H1 (cell line): ENCODE results near the gene TOP2B. TPM values are rescaled to one million over a fixed set of nuclear protein-coding genes. Genes with fewer than 3 reads are reported as not detected.

ENCODE experiments used
- CTCF ChIA-PET: fragments of 300-600 bp; sonication (Branson Sonifier 250); formaldehyde crosslinking; loops from one replicate; lab custom pipeline; 2021; ENCODE audit not compliant: partially characterized antibody; lab: Charles Lee
- POLR2A ChIA-PET: fragments of 300-600 bp; sonication (Branson Sonifier 250); formaldehyde crosslinking; loops from one replicate; lab custom pipeline; 2021; ENCODE audit warnings: inconsistent platforms; ENCODE audit not compliant: partially characterized antibody; lab: Charles Lee
- DNase-seq, 2 experiments: peaks; one replicate each; pipeline versions ENCODE4 v3.0.0 to v3.0.0-alpha.2; 2010 to 2022; ENCODE audit warnings: low spot score in 2 of 2, low read depth in 1 of 2, mixed read lengths in 1 of 2
- FAIRE-seq: peaks from 2 replicates; lab custom pipeline; 2011; peaks lifted over from hg19 to GRCh38; lab: Jason Lieb, UNC
- H2AFZ ChIP-seq: 2 replicates; pipeline ENCODE4 v1.8.1; 2012; ENCODE audit warnings: low read length, inconsistent platforms
- H2AK5ac ChIP-seq: 2 replicates; pipeline ENCODE4 v1.6.1; 2013; ENCODE audit warnings: low read depth, low read length
- H2BK120ac ChIP-seq: replicated peaks from 2 replicates; pipeline ENCODE3; 2013; ENCODE audit warnings: low read depth, low read length, inconsistent platforms
- H2BK12ac ChIP-seq: 2 replicates; pipeline ENCODE4 v1.6.1; 2013; ENCODE audit warnings: low read depth, low read length
- H2BK15ac ChIP-seq: 2 replicates; pipeline ENCODE4 v1.6.1; 2013; ENCODE audit warnings: low read length
- H2BK20ac ChIP-seq: 2 replicates; pipeline ENCODE4 v1.6.1; 2013; ENCODE audit warnings: low read length
- H2BK5ac ChIP-seq: 2 replicates; pipeline ENCODE4 v1.6.1; 2013; ENCODE audit warnings: low read depth, low read length
- H3K14ac ChIP-seq: 2 replicates; pipeline ENCODE4 v1.6.1; 2013; ENCODE audit warnings: inconsistent platforms; ENCODE audit not compliant: insufficient read length
- H3K18ac ChIP-seq: 2 replicates; pipeline ENCODE4 v1.6.1; 2013; ENCODE audit warnings: low read length; ENCODE audit errors: extremely low read depth
- H3K23ac ChIP-seq: 2 replicates; pipeline ENCODE4 v1.6.1; 2013; ENCODE audit warnings: inconsistent platforms; ENCODE audit not compliant: insufficient read length
- H3K23me2 ChIP-seq: 2 replicates; pipeline ENCODE4 v1.6.1; 2013; ENCODE audit warnings: low read depth, low read length
- H3K27ac ChIP-seq: 2 replicates; pipeline ENCODE4 v1.6.1; 2011; ENCODE audit warnings: low read depth, low read length, inconsistent platforms
- H3K27me3 ChIP-seq, 4 experiments: replicated peaks in 1 of 4; 1 replicate in 1 of 4; 2 replicates in 3 of 4; pipeline versions ENCODE4 v1.6.1 to v1.8.1; 2011 to 2013; ENCODE audit warnings: low read length in 3 of 4, mild to moderate bottlenecking in 3 of 4, inconsistent platforms in 2 of 4, mixed read lengths in 2 of 4, moderate library complexity in 1 of 4; ENCODE audit not compliant: control insufficient read depth in 3 of 4, insufficient read depth in 3 of 4; ENCODE audit errors: extremely low read depth in 1 of 4
- H3K36me3 ChIP-seq, 4 experiments: 2 replicates each; pipeline versions ENCODE4 v1.6.1 to v1.8.1; 2011 to 2013; ENCODE audit warnings: mild to moderate bottlenecking in 4 of 4, low read length in 3 of 4, moderate library complexity in 2 of 4, control low read depth in 1 of 4, inconsistent platforms in 1 of 4; ENCODE audit not compliant: insufficient read depth in 4 of 4, control insufficient read depth in 2 of 4
- H3K4ac ChIP-seq: replicated peaks from 2 replicates; pipeline ENCODE3; 2013; ENCODE audit warnings: low read length, low read depth, mixed read lengths, inconsistent platforms; ENCODE audit not compliant: insufficient read length
- H3K4me1 ChIP-seq, 4 experiments: replicated peaks in 1 of 4; 1 replicate in 1 of 4; 2 replicates in 3 of 4; pipeline versions ENCODE4 v1.6.1 to v1.8.1; 2011 to 2013; ENCODE audit warnings: low read length in 3 of 4, inconsistent platforms in 2 of 4, mixed read lengths in 1 of 4; ENCODE audit not compliant: insufficient read depth in 4 of 4, control insufficient read depth in 3 of 4
- H3K4me2 ChIP-seq, 2 experiments: 2 replicates each; pipeline versions ENCODE4 v1.6.1 to v1.8.1; 2011 to 2013; ENCODE audit warnings: low read depth in 2 of 2, low read length in 2 of 2, control low read depth in 1 of 2, inconsistent platforms in 1 of 2, mild to moderate bottlenecking in 1 of 2; ENCODE audit not compliant: insufficient read depth in 1 of 2
- H3K4me3 ChIP-seq, 4 experiments: fragments of 200-600, 300-600 bp in 1 of 4; sonication (generic), shearing (Covaris generic), sonication (Bioruptor Twin) in 1 of 4; 2 replicates each; pipeline versions ENCODE4 v1.5.1 to v1.8.1; 2011 to 2016; ENCODE audit warnings: low read length in 4 of 4, low read depth in 3 of 4, control low read depth in 2 of 4, inconsistent platforms in 2 of 4, mild to moderate bottlenecking in 2 of 4, mixed read lengths in 1 of 4, moderate library complexity in 1 of 4; ENCODE audit not compliant: insufficient read depth in 2 of 4; ENCODE audit errors: extremely low read depth in 1 of 4
- H3K56ac ChIP-seq: replicated peaks from 2 replicates; pipeline ENCODE3; 2013; ENCODE audit warnings: low read depth, mild to moderate bottlenecking, mixed read lengths, low read length, inconsistent platforms; ENCODE audit not compliant: insufficient read length
- H3K79me1 ChIP-seq: 2 replicates; pipeline ENCODE4 v1.6.1; 2013; ENCODE audit warnings: low read depth, low read length, control low read depth
- H3K79me2 ChIP-seq, 2 experiments: 2 replicates each; pipeline versions ENCODE4 v1.6.1 to v1.8.1; 2012 to 2013; ENCODE audit warnings: low read length in 2 of 2, mild to moderate bottlenecking in 2 of 2, inconsistent platforms in 1 of 2; ENCODE audit not compliant: insufficient read depth in 2 of 2, control insufficient read depth in 1 of 2
- H3K9ac ChIP-seq, 4 experiments: replicated peaks in 1 of 4; 1 replicate in 1 of 4; 2 replicates in 3 of 4; pipeline versions ENCODE4 v1.6.1 to v1.8.1; 2011 to 2013; ENCODE audit warnings: low read depth in 3 of 4, low read length in 3 of 4, control low read depth in 2 of 4, mild to moderate bottlenecking in 2 of 4, moderate library complexity in 2 of 4, inconsistent platforms in 1 of 4; ENCODE audit errors: extremely low read depth in 1 of 4
- H3K9me3 ChIP-seq, 2 experiments: 2 replicates each; pipeline versions ENCODE4 v1.6.1 to v1.8.1; 2012 to 2013; ENCODE audit warnings: mild to moderate bottlenecking in 2 of 2, moderate library complexity in 2 of 2, control low read depth in 1 of 2, inconsistent platforms in 1 of 2, low read depth in 1 of 2, low read length in 1 of 2, mixed read lengths in 1 of 2; ENCODE audit not compliant: insufficient read depth in 2 of 2
- H4K20me1 ChIP-seq, 2 experiments: replicated peaks in 1 of 2; 2 replicates each; pipeline versions ENCODE3 to v1.8.1; 2011 to 2013; ENCODE audit warnings: inconsistent platforms in 2 of 2, low read length in 2 of 2, mild to moderate bottlenecking in 1 of 2; ENCODE audit not compliant: insufficient read depth in 2 of 2, control insufficient read depth in 1 of 2
- H4K5ac ChIP-seq: 2 replicates; pipeline ENCODE4 v1.6.1; 2013; ENCODE audit warnings: low read length, low read depth, mixed read lengths, inconsistent platforms; ENCODE audit not compliant: insufficient read length
- H4K8ac ChIP-seq: 2 replicates; pipeline ENCODE4 v1.8.0; 2013; ENCODE audit warnings: mild to moderate bottlenecking, moderate library complexity, low read length, inconsistent platforms; ENCODE audit not compliant: insufficient read depth; ENCODE audit errors: extremely low read depth
- H4K91ac ChIP-seq: replicated peaks from 2 replicates; pipeline ENCODE3; 2013; ENCODE audit warnings: low read length, mixed read lengths, inconsistent platforms; ENCODE audit not compliant: insufficient read length
- ATF3 ChIP-seq: IDR thresholded peaks from 2 replicates; pipeline ENCODE4 v1.6.1; 2011; ENCODE audit warnings: low read depth, mild to moderate bottlenecking, low read length; ENCODE audit not compliant: insufficient read depth
- CBX5 ChIP-seq: fragments of 300-800, 300-1000 bp; sonication (generic); IDR thresholded peaks from 2 replicates; pipeline ENCODE4 v1.7.1; 2016; ENCODE audit warnings: antibody characterized with exemption, low read length, low read depth
- CBX8 ChIP-seq: fragments of 300-800, 300-1000 bp; sonication (generic); IDR thresholded peaks from 2 replicates; pipeline ENCODE4 v1.7.1; 2016; ENCODE audit warnings: low read depth, low read length, borderline replicate concordance
- EP300 ChIP-seq, 2 experiments: IDR thresholded peaks; 1 replicate in 1 of 2; 2 replicates in 1 of 2; pipeline ENCODE4 v1.6.1; 2011 to 2012; ENCODE audit warnings: low read depth in 2 of 2, low read length in 2 of 2, mild to moderate bottlenecking in 2 of 2, borderline replicate concordance in 1 of 2, inconsistent platforms in 1 of 2, moderate library complexity in 1 of 2
- EZH2 ChIP-seq: fragments of 200-600 bp; sonication (generic); IDR thresholded peaks from 2 replicates; pipeline ENCODE4 v1.7.1; 2012; ENCODE audit warnings: low read depth, mild to moderate bottlenecking, moderate library complexity, low read length, inconsistent platforms; ENCODE audit not compliant: severe bottlenecking
- JUND ChIP-seq: IDR thresholded peaks from 2 replicates; pipeline ENCODE4 v1.6.1; 2011; ENCODE audit warnings: mild to moderate bottlenecking, improper control_type of control experiment, low read length
- POU5F1 ChIP-seq: IDR thresholded peaks from 2 replicates; pipeline ENCODE4 v1.6.1; 2011; ENCODE audit warnings: low read depth, mild to moderate bottlenecking, low read length, moderate library complexity
- RNF2 ChIP-seq: fragments of 200-900, 300-1000 bp; sonication (generic); IDR thresholded peaks from 2 replicates; pipeline ENCODE4 v1.7.1; 2016; ENCODE audit warnings: borderline replicate concordance, low read depth, mild to moderate bottlenecking, antibody characterized with exemption, low read length; ENCODE audit not compliant: poor library complexity, severe bottlenecking; ENCODE audit errors: missing control alignments
- SAP30 ChIP-seq: fragments of 300-600 bp; sonication (generic); IDR thresholded peaks from 2 replicates; pipeline ENCODE4 v1.7.1; 2012; ENCODE audit warnings: low read length, moderate library complexity, mild to moderate bottlenecking, inconsistent platforms; ENCODE audit not compliant: insufficient read depth, insufficient replicate concordance
- SIN3A ChIP-seq, 2 experiments: IDR thresholded peaks in 1 of 2; conservative IDR thresholded peaks in 1 of 2; 2 replicates each; pipeline ENCODE4 v1.6.1; 2011 to 2012; ENCODE audit warnings: low read length in 2 of 2, improper control_type of control experiment in 1 of 2, low read depth in 1 of 2, mild to moderate bottlenecking in 1 of 2
- SIX5 ChIP-seq: IDR thresholded peaks from 2 replicates; pipeline ENCODE4 v1.6.1; 2011; ENCODE audit warnings: mild to moderate bottlenecking, low read depth, low read length
- SRF ChIP-seq: IDR thresholded peaks from 2 replicates; pipeline ENCODE4 v1.6.1; 2011; ENCODE audit warnings: mild to moderate bottlenecking, low read depth, low read length, moderate library complexity
- TCF12 ChIP-seq: IDR thresholded peaks from 2 replicates; pipeline ENCODE4 v1.6.1; 2011; ENCODE audit warnings: low read depth, mild to moderate bottlenecking, low read length
- WGBS, 2 experiments: shearing (Covaris generic) in 1 of 2; methylation state at CpG; one replicate each; pipeline versions ENCODE4 v1.1.6 to v1.1.7; 2013 to 2015; ENCODE audit warnings: low lambda C conversion rate in 2 of 2, mixed read lengths in 2 of 2, inconsistent platforms in 1 of 2, low coverage in 1 of 2, missing lambda C conversion rate in 1 of 2; ENCODE audit not compliant: insufficient replicate concordance in 2 of 2, insufficient coverage in 1 of 2, insufficient read length in 1 of 2; ENCODE audit errors: extremely low coverage in 1 of 2, missing lambda C conversion rate in 1 of 2; 5-methylcytosine and 5-hydroxymethylcytosine counted together
- polyA plus RNA-seq, 7 experiments: library from polyadenylated mRNA; depleted of rRNA in 3 of 7; stranded (reverse) in 5 of 7; unstranded in 2 of 7; fragments of >200 nt in 5 of 7; fragments of 200-250 nt in 2 of 7; gene quantifications; 1 replicate in 5 of 7; 2 replicates in 1 of 7; 4 replicates in 1 of 7; pipeline versions ENCODE4 v1.2.1 to v1.2.3, GENCODE V29; 2011 to 2013; ENCODE audit warnings: missing spikeins in 2 of 7, mixed read lengths in 2 of 7
- total RNA-seq: library from RNA; stranded (reverse); fragmentation: NEBNext Ultra II Directional; extraction: Animal tissue kit (Norgen Biotek cat#: 25700); gene quantifications from 2 replicates; pipeline ENCODE4 v1.2.1, GENCODE V29; 2021

The TOP2B gene
- total and polyA plus RNA-seq, 2 of the 8 experiments (the other 6 are each of a cell fraction or from before 2014, with no cell fraction given): 34.9 to 206 TPM

DNA sequence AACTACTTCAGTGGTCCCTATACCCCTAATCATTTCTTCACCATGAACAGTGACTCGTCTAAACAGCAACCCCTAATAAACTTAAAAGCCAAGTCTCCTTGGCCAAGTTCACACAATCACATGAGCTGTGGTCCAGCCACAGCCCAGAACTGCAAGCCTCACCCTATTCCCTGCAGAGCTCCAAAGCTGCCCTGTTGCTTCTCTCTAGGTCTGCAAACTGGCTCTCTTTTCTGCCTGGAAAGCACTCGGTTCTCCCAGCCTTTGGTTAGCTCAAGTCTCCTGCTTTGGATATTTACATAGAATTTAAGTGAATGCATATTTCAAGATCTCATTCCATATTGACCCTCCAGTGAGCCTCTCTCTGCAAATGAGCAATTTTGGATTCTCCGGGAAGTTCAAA, 107.0 kb downstream of the TOP2B start:
- H3K27me3 ChIP-seq: no peaks in the 10 kb centered on the region
- no peaks in the 10 kb centered on the region; the same call in 1 of the 2 replicates for H3K23me2 ChIP-seq
- no peak overlapping the region for H4K5ac ChIP-seq
- no peak overlapping the region for H2BK120ac ChIP-seq
- no peak overlapping the region for H3K14ac ChIP-seq
- H4K8ac ChIP-seq: no peak overlapping the region
- no peak overlapping the region for H4K91ac ChIP-seq
- no peak overlapping the region for H3K18ac ChIP-seq
- no peak overlapping the region for H2BK15ac ChIP-seq
- no peaks in the 10 kb centered on the region for H3K79me1 ChIP-seq
- DNase-seq: no peak
- H3K9me3 ChIP-seq: no peaks in the 10 kb centered on the region
- no peak overlapping the region for H2AK5ac ChIP-seq
- no peak overlapping the region for H3K4me2 ChIP-seq
- H4K20me1 ChIP-seq: no peaks in the 10 kb centered on the region
- no peaks in the 10 kb centered on the region for H3K4me1 ChIP-seq
- CTCF ChIA-PET: interaction anchor here (0.9 to 3.1 kb wide), 2 partner anchors 9 to 18 kb away, joined by 3 to 9 read pairs; no protein-coding TSS in a partner anchor
- H3K79me2 ChIP-seq: no peaks in the 10 kb centered on the region
- H3K36me3 ChIP-seq: no peaks in the 10 kb centered on the region
- H3K27ac ChIP-seq: no peak overlapping the region
- no peak overlapping the region for H2AFZ ChIP-seq
- no peak overlapping the region for H3K4ac ChIP-seq
- no peak overlapping the region for H3K56ac ChIP-seq
- no peak overlapping the region for H3K4me3 ChIP-seq
- no peak overlapping the region for H3K23ac ChIP-seq
- no peak overlapping the region for H2BK5ac ChIP-seq
- no peak overlapping the region for H3K9ac ChIP-seq
- no peak overlapping the region for H2BK20ac ChIP-seq
- 91% methylated on average over 3 of the region's 3 CpGs; no CpG with 5 or more reads in 1 of the 2 experiments for WGBS, 2 experiments
- POLR2A ChIA-PET: no interaction called here
- H2BK12ac ChIP-seq: no peak overlapping the region
- no peak for FAIRE-seq
- TF ChIP-seq RNF2 (no peak), POU5F1 (no peak), ATF3 (no peak), SIX5 (no peak), EP300 (IDR thresholded peaks at IDR 0.05; ENCODE audit: borderline replicate concordance in 1 of 2, low read depth in 2 of 2, low read length in 2 of 2) (no peak), SIN3A (conservative IDR thresholded peaks at IDR 0.05 in 1 of 2, IDR thresholded peaks at IDR 0.05 in 1 of 2; ENCODE audit: low read depth in 1 of 2, low read length in 2 of 2) (no peak), TCF12 (no peak), JUND (no peak), SAP30 (no peak), CBX8 (no peak), SRF (no peak), EZH2 (no peak), CBX5 (no peak)
- TF ChIP-seq, all 59 proteins: peak for 0
